OCI-M2 (cell line): ENCODE measurements around the gene CD40.
A peak's percentile ranks its signal among the peaks of the same experiment; 100 is the strongest.

ENCODE experiments used
- DNase-seq: peaks from one replicate; lab custom pipeline; 2025; ENCODE audit not compliant: unreplicated experiment; lab: John Stamatoyannopoulos, UW

The CD40 gene

DNA sequence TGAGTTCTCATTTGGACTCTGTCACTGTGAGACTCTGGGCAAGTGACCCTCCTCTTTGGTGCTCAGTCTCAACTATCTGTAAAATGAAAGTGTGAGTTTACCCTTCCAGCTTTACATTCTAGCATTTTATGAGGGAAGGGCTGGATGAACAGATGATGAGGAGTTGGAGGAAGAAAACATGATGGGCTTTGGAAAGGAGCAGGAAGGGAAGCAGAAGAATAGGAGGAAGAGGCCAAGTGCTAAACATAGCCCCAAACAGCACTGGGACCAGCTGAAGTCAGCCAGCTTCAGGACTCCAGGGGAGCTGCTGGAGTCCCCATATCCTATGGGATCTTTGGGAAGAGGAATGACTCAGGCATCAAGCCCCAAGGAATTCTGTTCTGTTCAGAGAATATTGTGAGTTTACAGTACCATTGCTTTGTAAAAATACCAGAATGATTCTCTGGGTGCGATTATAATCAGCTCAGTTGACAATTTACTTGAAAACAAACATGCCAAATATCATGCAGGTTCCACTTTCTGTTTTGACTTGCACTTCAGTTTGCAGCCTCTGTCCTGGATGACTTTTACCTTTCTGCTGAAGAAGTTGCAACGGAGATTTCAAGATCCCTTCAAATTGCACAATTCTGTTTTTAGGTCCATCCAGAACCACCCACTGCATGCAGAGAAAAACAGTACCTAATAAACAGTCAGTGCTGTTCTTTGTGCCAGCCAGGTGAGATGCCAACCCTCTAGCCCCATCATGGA lies 3.2 kb downstream of the CD40 start:
- DNase-seq = no peak

DNA sequence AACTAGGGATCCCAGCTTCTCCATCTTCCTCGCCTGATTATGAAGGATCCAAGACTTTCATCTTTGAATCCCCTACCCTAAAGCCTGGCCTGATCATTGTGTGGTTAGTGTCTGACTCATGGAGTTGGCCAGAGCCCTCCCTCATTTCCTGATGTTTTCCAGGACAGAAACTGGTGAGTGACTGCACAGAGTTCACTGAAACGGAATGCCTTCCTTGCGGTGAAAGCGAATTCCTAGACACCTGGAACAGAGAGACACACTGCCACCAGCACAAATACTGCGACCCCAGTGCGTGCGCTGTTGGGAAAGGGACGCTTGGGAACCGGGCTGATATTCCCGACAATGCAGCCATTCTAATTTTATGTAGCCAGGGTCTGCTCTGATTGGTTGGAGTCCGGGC lies 4.0 kb downstream of the CD40 start:
- DNase-seq = no peak

- DNase-seq = no peak
These were observed 4.7 kb downstream of the CD40 start for GRCh38 chr20:46122516-46123481.

DNA sequence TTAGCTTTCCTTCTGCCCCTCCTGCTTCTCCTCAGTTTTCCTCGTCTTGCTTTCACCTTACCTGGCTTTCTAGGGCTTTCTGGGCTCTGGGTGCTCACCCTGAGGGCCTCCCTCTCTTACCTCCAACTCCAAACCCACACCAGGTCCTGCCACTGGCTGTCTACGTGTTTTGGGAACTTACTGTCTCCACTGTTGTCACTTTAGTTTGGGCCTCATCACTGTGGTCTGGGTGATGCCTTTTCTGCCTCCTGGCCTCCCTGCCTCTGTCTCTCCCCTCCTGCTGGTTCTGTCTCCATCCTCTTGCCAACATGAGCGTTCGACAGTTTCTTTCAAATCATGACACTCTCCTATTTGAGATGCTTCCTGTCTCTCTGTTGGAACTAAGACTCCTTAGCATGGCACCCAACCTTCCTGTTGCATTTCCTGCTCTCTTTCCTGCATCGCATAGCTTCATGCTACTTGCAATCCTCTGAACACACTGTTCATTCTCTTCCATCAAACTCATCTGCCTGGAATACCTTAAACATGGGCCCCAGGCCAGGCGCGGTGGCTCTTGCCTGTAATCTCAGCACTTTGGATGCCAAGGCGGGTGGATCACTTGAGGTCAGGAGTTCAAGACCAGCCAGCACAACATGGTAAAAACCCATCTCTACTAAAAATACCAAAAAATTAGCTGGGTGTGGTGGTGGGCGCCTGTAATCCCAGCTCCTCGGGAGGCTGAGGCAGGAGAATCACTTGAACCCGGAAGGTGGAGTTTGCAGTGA lies 5.5 kb downstream of the CD40 start:
- DNase-seq = no peak

- DNase-seq = no peak
These were observed 8.4 kb downstream of the CD40 start for GRCh38 chr20:46126440-46127056.

- DNase-seq = no peak
These were observed 9.4 kb downstream of the CD40 start for GRCh38 chr20:46127396-46128010.

GRCh38 chr20:46128310-46129151 lies 10.4 kb downstream of the CD40 start:
- DNase-seq = no peak

- no peak for DNase-seq
These were observed 11.9 kb downstream of the CD40 start for GRCh38 chr20:46129955-46130481.

- no peak for DNase-seq
These were observed 12.4 kb downstream of the CD40 start for GRCh38 chr20:46130534-46130933.

GRCh38 chr20:46131396-46131795 lies 13.3 kb downstream of the CD40 start:
- DNase-seq = no peak

GRCh38 chr20:46132705-46133120 lies 14.6 kb downstream of the CD40 start:
- DNase-seq = peak; percentile 22

DNA sequence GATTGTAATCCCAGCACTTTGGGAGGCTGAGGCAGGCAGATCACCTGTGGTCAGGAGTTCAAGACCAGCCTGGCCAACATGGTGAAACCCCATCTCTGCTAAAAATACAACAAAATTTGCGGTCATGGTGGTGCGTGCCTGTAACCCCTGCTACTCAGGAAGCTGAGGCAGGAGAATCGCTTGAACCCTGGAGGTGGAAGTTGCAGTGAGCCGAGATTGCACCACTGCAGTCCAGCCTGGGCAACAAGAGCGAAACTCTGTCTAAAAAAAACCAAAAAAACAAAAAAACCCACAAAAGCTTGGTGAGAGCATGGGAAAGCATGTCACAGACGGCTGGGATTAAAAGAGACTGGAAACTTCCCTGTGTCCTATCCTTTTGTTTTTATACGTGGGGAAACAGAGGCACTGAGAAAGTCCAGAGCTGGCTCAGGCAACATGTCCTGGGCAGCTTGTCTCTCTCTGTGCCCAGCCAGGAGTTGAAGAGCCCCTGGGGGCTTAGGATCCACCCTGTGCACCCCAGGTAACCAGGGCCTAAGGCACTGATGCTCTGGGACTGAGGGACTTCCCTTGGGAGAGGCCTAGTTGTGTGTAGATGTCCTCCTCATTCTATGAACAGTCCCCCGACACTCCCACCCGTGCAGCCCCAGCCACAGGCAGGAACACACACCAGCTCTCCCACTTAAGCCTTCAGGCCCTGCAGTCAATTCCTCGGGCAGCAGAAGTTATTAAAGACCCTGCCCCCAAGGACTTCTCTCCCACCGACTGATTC lies 16.0 kb downstream of the CD40 start:
- DNase-seq = no peak

GRCh38 chr20:46134716-46135115 lies 16.6 kb downstream of the CD40 start:
- DNase-seq = no peak

DNA sequence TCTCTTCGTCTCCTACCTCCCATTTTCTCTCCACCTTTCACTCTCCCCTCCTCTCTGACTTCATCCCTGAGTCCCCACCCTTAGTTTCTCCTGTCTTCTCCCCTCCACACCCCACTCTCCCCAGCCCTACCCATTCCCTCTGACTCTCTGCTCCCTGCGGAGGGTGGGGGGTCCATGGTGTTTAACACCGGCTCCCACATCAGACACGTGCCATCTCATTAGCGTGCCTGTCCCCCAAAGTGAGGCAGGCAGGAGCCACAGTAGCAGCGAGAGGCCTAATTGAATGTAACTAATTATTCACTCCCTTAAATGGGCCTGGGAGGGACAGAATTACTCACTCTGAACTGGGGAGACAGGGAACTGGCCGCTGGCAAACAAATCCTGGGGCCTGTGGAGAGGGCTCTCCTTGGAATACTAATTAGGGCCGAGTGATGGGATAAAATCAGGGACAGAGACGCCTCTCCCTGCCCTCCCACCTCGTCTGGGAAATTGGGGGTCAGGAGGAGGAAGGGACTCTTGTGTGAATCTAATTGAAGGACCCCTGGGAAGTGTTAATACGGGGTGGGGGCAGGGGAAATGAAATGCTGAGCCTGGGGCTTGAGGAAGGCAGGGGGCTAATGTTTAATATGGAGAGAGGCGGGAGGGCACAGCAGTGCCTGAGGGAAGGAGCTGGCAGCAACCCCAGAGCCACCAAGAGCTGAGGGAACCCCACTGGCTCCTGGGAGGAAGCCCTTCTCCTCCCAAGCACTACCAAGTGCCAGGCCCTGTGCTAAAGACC lies 17.9 kb downstream of the CD40 start:
- no peak for DNase-seq

DNA sequence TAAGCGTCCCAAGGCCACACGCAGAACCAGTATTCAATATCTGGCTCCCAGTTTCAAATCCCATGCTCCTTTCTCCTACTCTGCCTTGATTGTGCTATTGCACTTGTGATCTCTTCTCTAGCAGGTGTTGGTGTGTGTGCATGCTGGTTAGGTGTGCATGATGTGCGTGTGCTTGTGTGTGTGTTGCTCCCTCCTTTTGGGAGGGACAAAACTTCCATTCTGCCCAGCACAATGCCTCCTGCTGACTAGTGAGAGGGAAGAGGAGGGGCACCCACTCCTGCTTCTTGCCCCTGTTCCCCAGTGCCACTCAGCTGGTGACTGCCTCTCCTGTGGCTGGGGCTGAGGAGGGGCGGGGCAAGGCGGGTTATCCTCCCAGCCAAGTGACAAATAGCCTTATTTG lies 19.7 kb downstream of the CD40 start:
- DNase-seq = no peak

DNA sequence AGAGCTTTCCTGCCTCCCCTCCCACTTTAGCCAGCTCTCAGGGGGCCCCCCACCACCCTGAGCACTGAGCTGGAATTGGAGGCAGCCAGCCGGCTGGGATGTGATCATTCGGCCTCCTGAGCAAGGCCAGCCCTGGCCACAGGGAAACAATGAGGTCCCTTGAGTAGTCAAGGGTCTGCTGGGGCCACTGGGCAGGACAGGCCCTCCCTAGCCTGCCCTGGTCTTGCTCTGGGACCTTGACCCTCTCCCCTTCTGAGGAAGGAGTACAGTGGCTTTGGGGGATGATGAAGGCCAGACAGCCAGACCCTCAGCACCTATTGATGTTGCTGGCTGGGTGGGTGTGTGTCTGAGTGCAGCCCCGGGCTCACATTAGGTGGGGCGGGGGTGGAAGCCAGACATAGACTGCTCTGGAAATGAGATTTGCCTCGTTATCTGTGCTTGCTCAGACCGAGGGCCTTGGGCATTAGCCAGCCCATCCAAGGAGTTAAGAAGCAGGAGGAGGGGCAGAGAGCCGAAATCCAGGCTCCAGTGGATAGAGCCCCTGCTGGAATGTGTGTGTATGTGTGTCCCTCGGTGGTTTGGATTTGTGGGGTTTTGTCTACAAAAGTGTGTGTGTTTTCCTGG lies 21.3 kb downstream of the CD40 start:
- no peak for DNase-seq

GRCh38 chr20:46139908-46140482 lies 21.9 kb downstream of the CD40 start:
- DNase-seq = no peak
